ENCODE results near the gene STEAP3.

STEAP3 gene

DNA sequence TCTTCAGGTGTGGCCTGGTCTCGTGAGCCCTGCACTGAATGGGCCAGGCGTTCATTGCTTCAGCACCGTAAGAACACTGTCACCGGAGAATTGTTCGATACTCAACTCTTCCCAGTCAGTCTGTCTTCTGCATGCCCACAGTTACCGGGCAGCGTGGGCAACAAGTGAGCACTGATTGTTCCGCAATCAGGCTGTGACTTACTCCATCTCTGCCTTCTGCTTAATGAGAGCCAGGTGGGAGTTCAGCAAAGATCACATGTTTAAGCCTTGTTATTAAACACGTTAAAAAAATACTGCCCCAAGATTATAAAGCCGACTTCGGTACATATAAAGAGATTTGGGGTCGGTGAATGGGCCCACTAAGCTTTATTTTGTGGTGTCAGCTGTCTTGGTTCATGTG, 3.7 kb downstream of the STEAP3 start:
- DNase-seq: no peak

DNA sequence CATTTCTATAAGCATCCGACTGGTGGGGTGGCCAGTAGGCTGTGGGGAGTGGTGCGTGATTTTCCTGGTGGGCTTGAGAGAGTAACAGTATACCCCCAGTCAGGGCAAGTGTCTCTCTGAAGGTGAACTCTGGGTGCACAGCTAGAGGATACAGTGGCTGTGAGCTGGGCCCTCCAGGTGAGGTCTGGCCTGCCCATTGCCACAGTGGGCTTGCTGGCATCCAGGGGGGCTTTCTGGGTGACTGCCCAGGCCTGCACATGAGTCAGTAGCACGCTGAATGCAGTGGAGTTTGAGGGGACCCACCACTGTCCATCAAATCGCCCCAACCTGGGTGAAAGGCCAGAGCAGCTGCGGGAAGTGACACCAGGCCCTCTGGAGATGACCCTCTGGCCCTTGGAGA, 4.5 kb downstream of the STEAP3 start:
- DNase-seq: no peak

DNA sequence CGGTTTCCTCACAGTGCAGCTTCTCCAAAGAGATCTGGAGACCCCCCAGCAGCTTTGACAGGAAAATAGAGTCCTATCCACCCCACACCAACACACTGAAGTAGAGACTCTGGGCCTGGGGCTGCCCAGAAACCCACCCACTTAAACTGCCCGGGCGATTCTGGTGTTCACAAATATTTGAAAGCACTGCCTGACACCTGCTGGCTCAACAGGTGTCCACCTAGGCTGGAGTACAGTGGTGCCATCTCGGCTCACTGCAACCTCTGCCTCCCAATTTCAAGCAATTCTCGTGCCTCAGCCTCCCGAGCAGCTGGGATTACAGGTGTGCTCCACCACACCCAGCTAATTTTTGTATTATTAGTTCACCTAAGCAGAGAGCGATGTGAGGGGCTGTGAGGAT, 5.3 kb downstream of the STEAP3 start:
- no peak for DNase-seq

GRCh38 chr2:119229716-119230115, 6.1 kb downstream of the STEAP3 start:
- no peak for DNase-seq

GRCh38 chr2:119230219-119231185, 6.9 kb downstream of the STEAP3 start:
- no peak for DNase-seq

GRCh38 chr2:119231975-119232665, 8.5 kb downstream of the STEAP3 start:
- DNase-seq: no peak

GRCh38 chr2:119232666-119232993, 9.0 kb downstream of the STEAP3 start:
- DNase-seq: no peak

GRCh38 chr2:119233326-119234020, 9.8 kb downstream of the STEAP3 start:
- DNase-seq: no peak

- DNase-seq: no peak
Measured at GRCh38 chr2:119234021-119235019, 10.7 kb downstream of the STEAP3 start.

DNA sequence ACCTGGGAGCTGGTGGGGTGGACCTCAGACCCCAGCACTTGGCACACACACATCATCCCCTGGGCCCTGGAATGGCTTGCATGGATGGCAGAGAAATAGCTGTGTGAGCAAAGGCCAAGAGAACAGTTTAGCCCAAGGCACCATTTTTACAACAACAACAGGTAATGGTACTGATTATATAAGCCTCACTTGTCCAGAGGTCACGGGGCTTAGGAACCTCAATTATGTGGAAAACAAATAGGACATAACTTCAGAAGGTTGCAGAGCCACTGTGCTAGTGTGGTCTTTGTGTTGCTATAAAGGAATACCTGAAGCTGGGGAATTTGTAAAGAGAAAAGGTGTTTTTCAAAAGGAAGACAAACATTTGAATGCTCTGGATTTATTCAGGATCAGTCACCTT, 13.2 kb downstream of the STEAP3 start:
- no peak for DNase-seq

GRCh38 chr2:119240311-119241204, 16.9 kb downstream of the STEAP3 start:
- no peak for DNase-seq

- DNase-seq: no peak
Measured at GRCh38 chr2:119241205-119241532, 17.5 kb downstream of the STEAP3 start.

- DNase-seq: no peak
Measured at GRCh38 chr2:119242276-119243119, 18.9 kb downstream of the STEAP3 start.

GRCh38 chr2:119243621-119244020, 20.0 kb downstream of the STEAP3 start:
- no peak for DNase-seq

DNA sequence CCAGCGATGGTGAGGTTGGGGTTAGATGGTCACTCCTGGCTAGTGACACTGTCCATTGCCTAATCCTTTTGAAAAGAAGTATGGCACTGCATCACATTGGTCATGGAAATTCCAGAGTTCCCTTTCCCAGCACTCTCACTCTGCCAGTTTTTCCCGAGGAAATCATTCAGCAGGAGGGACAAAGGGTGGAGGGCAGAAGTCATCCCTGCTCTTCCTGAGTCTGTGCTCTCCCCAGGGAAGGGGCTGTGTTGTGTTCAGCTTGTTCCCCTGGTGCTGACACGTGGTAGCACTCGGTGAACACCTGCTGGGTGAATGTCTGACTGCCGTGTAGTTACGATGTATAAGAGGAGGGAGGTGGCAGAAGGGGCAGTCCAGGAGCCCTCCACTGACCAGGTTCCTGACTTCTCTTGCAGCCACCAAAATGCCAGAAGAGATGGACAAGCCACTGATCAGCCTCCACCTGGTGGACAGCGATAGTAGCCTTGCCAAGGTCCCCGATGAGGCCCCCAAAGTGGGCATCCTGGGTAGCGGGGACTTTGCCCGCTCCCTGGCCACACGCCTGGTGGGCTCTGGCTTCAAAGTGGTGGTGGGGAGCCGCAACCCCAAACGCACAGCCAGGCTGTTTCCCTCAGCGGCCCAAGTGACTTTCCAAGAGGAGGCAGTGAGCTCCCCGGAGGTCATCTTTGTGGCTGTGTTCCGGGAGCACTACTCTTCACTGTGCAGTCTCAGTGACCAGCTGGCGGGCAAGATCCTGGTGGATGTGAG, 21.6 kb downstream of the STEAP3 start:
- no peak for DNase-seq

DNA sequence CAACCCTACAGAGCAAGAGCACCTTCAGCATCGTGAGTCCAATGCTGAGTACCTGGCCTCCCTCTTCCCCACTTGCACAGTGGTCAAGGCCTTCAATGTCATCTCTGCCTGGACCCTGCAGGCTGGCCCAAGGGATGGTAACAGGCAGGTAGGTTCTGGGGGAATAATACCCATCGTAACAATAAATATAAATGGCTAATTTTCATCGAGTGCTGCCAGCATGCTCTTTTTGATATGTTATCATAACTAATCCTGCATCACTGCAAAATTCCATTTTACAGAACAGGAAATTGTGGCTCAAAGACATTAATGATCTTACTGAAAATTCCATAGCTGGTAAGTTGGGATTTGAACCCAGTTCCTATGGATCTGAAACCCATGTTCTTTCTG, 22.2 kb downstream of the STEAP3 start:
- DNase-seq: no peak

DNA sequence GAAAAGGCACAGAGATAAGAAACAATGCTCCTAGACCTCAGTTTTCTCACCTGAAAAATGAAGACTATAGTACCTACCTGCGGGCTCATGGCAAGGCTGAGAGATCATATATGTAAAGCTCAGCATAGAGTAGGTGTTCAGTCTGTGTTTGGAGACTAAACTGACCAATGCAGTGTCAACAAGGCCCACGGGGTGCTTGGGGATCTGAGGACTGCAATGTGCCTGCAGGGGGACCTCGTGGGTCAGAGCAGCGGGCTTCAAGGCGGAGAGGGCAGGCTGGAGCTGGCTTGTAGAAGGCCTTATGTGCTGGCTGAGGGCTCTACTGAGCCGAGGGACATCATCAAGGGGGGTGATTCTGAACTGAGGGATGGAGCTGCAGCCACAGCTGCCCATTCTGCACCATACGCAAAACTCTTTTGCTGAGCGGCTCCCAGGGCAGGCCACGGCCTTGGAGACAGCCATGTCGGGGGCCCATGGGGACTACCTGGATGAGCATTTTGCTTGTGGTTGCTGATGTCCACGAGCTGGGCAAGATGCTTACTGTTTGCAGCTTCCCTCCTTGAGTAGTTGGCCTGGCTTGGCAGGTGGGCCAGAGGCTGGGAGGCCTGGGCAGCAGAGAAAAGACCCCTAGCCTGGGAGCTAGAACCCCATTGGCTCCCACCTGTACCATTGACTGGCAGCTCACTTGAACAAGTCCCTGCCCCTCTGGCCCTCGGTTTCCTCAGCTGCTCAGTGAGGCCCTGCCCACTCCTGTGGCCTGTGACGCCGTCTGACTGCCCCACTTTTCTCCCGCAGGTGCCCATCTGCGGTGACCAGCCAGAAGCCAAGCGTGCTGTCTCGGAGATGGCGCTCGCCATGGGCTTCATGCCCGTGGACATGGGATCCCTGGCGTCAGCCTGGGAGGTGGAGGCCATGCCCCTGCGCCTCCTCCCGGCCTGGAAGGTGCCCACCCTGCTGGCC, 23.5 kb downstream of the STEAP3 start:
- DNase-seq: no peak

GRCh38 chr2:119247844-119248271, 24.2 kb downstream of the STEAP3 start:
- no peak for DNase-seq

Data from activated CD8-positive, alpha-beta memory T cell treated with anti-CD3 and anti-CD28 coated beads, Interleukin-2, amount 50 U/mL, for 48 hours (primary cell).